WTC11 (cell line): ENCODE data around the gene ACO1. TPM values are rescaled to one million over a fixed set of nuclear protein-coding genes. Genes with fewer than 3 reads are reported as not detected.
A peak's percentile ranks its signal among the peaks of the same experiment; 100 is the strongest.

ENCODE experiments used
- ATAC-seq: fragments of 200-7000 bp; cut with Tn5 transposase; 2 replicates; pipeline ENCODE4 v1.10.0; 2021; ENCODE audit warnings: mild to moderate bottlenecking, moderate library complexity
- CTCF ChIA-PET: fragments of 300-600 bp; sonication (Branson Sonifier 250); formaldehyde crosslinking; loops from one replicate; lab custom pipeline; 2021; ENCODE audit warnings: antibody characterized with exemption; lab: Charles Lee
- POLR2A ChIA-PET: fragments of 350-600 bp; sonication (Branson Sonifier 250); formaldehyde crosslinking; loops from one replicate; lab custom pipeline; 2021; ENCODE audit warnings: antibody characterized with exemption; lab: Charles Lee
- DNase-seq: peaks from one replicate; pipeline ENCODE4 v3.0.0; 2021; ENCODE audit warnings: low spot score
- H3K27ac Mint-ChIP-seq: 2 replicates; pipeline ENCODE4 v1.8.0; 2021; ENCODE audit warnings: mixed read lengths
- H3K27me3 Mint-ChIP-seq: 2 replicates; pipeline ENCODE4 v1.8.0; 2021; ENCODE audit warnings: low read depth, mild to moderate bottlenecking, moderate library complexity, mixed read lengths
- H3K36me3 Mint-ChIP-seq: 2 replicates; pipeline ENCODE4 v1.8.0; 2021; ENCODE audit warnings: mixed read lengths
- H3K4me1 Mint-ChIP-seq: 2 replicates; pipeline ENCODE4 v1.8.0; 2022; ENCODE audit warnings: mixed read lengths
- H3K4me3 Mint-ChIP-seq: 2 replicates; pipeline ENCODE4 v1.8.0; 2021; ENCODE audit warnings: mild to moderate bottlenecking, moderate library complexity, mixed read lengths
- H3K9me3 Mint-ChIP-seq: 2 replicates; pipeline ENCODE4 v1.8.0; 2021; ENCODE audit warnings: mixed read lengths
- AFF4 ChIP-seq: sonication (generic); formaldehyde crosslinking; IDR thresholded peaks from 2 replicates; pipeline ENCODE4 v1.8.1; 2023; ENCODE audit warnings: mild to moderate bottlenecking, missing genetic modification reagents, borderline replicate concordance
- ATF2 ChIP-seq: sonication (generic); formaldehyde crosslinking; IDR thresholded peaks from 2 replicates; pipeline ENCODE4 v1.8.1; 2022; ENCODE audit warnings: low read depth, missing genetic modification reagents, borderline replicate concordance
- ETV6 ChIP-seq: sonication (generic); formaldehyde crosslinking; IDR thresholded peaks from 2 replicates; pipeline ENCODE4 v1.8.1; 2022; ENCODE audit warnings: mild to moderate bottlenecking, missing genetic modification reagents
- FOXK1 ChIP-seq: sonication (generic); formaldehyde crosslinking; IDR thresholded peaks from 2 replicates; pipeline ENCODE4 v1.8.0; 2022; ENCODE audit warnings: mild to moderate bottlenecking, moderate library complexity, missing genetic modification reagents
- FOXP1 ChIP-seq: sonication (generic); formaldehyde crosslinking; IDR thresholded peaks from 2 replicates; pipeline ENCODE4 v1.8.0; 2022; ENCODE audit warnings: missing genetic modification reagents, mild to moderate bottlenecking, moderate library complexity, borderline replicate concordance
- FOXP4 ChIP-seq: sonication (generic); formaldehyde crosslinking; IDR thresholded peaks from 2 replicates; pipeline ENCODE4 v1.8.0; 2022; ENCODE audit warnings: mild to moderate bottlenecking, missing genetic modification reagents
- IRF2 ChIP-seq: sonication (generic); formaldehyde crosslinking; IDR thresholded peaks from 2 replicates; pipeline ENCODE4 v1.8.0; 2022; ENCODE audit warnings: low read depth, missing genetic modification reagents, borderline replicate concordance
- JUN ChIP-seq: sonication (generic); formaldehyde crosslinking; IDR thresholded peaks from 2 replicates; pipeline ENCODE4 v1.8.0; 2023; ENCODE audit warnings: mild to moderate bottlenecking, missing genetic modification reagents
- MYBL2 ChIP-seq: sonication (generic); formaldehyde crosslinking; IDR thresholded peaks from 2 replicates; pipeline ENCODE4 v1.8.1; 2023; ENCODE audit warnings: mild to moderate bottlenecking, moderate library complexity, missing genetic modification reagents
- NFE2L1 ChIP-seq: sonication (generic); formaldehyde crosslinking; IDR thresholded peaks from 2 replicates; pipeline ENCODE4 v1.8.1; 2023; ENCODE audit warnings: missing genetic modification reagents
- NR1H2 ChIP-seq: sonication (generic); formaldehyde crosslinking; IDR thresholded peaks from 2 replicates; pipeline ENCODE4 v1.9.0; 2021; ENCODE audit warnings: mild to moderate bottlenecking, moderate library complexity, missing genetic modification reagents
- NR3C1 ChIP-seq: sonication (generic); formaldehyde crosslinking; conservative IDR thresholded peaks from 2 replicates; pipeline ENCODE4 v1.8.1; 2023; ENCODE audit warnings: low read depth, mild to moderate bottlenecking, missing genetic modification reagents
- TEAD1 ChIP-seq: sonication (generic); formaldehyde crosslinking; IDR thresholded peaks from 2 replicates; pipeline ENCODE4 v1.8.0; 2022; ENCODE audit warnings: mild to moderate bottlenecking, missing genetic modification reagents
- TP53 ChIP-seq: sonication (generic); formaldehyde crosslinking; IDR thresholded peaks from 2 replicates; pipeline ENCODE4 v1.8.1; 2023; ENCODE audit warnings: mild to moderate bottlenecking, missing genetic modification reagents
- ZNF138 ChIP-seq: sonication (generic); formaldehyde crosslinking; conservative IDR thresholded peaks from 2 replicates; pipeline ENCODE4 v1.8.1; 2022; ENCODE audit warnings: mild to moderate bottlenecking, moderate library complexity, missing genetic modification reagents
- ZNF219 ChIP-seq: sonication (generic); formaldehyde crosslinking; IDR thresholded peaks from 2 replicates; pipeline ENCODE4 v1.8.0; 2023; ENCODE audit warnings: missing genetic modification reagents, mild to moderate bottlenecking, borderline replicate concordance
- ZNF232 ChIP-seq: sonication (generic); formaldehyde crosslinking; IDR thresholded peaks from 2 replicates; pipeline ENCODE4 v1.8.0; 2022; ENCODE audit warnings: mild to moderate bottlenecking, missing genetic modification reagents
- ZNF281 ChIP-seq: sonication (generic); formaldehyde crosslinking; IDR thresholded peaks from 2 replicates; pipeline ENCODE4 v1.8.0; 2023; ENCODE audit warnings: mild to moderate bottlenecking, missing genetic modification reagents
- ZNF416 ChIP-seq: fragments of 250-450 bp; sonication (Bioruptor Pico); IDR thresholded peaks from 2 replicates; pipeline ENCODE4 v1.9.0; 2021; ENCODE audit warnings: mild to moderate bottlenecking, inconsistent platforms
- ZNF423 ChIP-seq: fragments of 250-450 bp; sonication (Bioruptor Pico); IDR thresholded peaks from 2 replicates; pipeline ENCODE4 v2.1.2; 2022; ENCODE audit warnings: mild to moderate bottlenecking, moderate library complexity
- total RNA-seq: library from RNA; stranded (reverse); gene quantifications from 3 replicates; pipeline ENCODE4 v1.2.3, GENCODE V29; 2021
- TF ChIP-seq, protein P1 (sequence below): sonication (generic); formaldehyde crosslinking; IDR thresholded peaks from 2 replicates; pipeline ENCODE4 v1.8.0; 2023; ENCODE audit warnings: missing genetic modification reagents
- TF ChIP-seq, protein P2 (sequence below): sonication (generic); formaldehyde crosslinking; IDR thresholded peaks from 2 replicates; pipeline ENCODE4 v1.8.0; 2022; ENCODE audit warnings: mild to moderate bottlenecking, missing genetic modification reagents

The ACO1 gene
- total RNA-seq, 1 experiment from 2014 or later, result 40.2 TPM

DNA sequence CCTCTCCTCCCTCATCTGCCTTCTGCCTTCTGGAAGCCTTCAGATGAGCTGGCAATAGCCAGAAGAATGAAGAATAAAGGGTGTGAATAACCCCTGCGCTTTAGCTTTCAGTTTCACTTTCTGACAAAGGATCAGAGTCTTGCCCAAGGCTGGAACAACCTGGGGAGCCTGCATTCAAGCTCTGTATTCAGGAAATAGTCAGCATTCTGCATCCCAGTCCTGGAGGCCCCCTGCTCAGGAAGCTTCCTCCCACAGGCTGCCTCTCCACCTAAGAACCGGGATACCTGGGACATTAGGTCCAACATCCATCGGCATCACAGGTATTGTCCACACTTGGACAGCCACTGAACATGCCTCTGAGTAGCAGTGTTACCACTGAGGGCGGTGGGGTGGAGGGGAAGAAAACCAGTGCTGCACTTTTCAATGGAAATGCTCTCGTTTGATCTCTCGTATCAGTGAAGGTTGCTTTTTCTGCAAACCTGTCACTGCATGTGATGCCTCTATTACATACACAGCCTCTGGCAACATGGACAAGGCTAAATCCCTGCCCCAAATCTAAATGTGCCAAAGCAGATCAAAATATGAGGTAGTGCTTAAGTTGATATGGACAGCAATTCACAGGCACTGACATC, 39.8 kb upstream of the ACO1 start:
- no peak for TF ChIP-seq AFF4 (CRISPR knock-in tag)
- no peak for TF ChIP-seq ZNF281 (CRISPR knock-in tag)
- peak; percentile 87 for TF ChIP-seq ETV6 (CRISPR knock-in tag)
- TF ChIP-seq TEAD1 (CRISPR knock-in tag), result peak; percentile 82; the same call in 1 of the 2 replicates
- TF ChIP-seq ZNF423 (CRISPR knock-in tag), result 0 out of 2 replicates have a peak, but pooled peaks have one; percentile 3
- no peak for TF ChIP-seq ATF2 (CRISPR knock-in tag)
- no peak for TF ChIP-seq NR1H2 (CRISPR knock-in tag)
- 0 out of 2 replicates have a peak, but pooled peaks have one; percentile 27 for TF ChIP-seq IRF2
- TF ChIP-seq FOXP1, result no peak
- TF ChIP-seq ZNF416 (CRISPR knock-in tag), result no peak
- TF ChIP-seq ZNF232 (CRISPR knock-in tag), result no peak
- TF ChIP-seq ZNF219, result no peak
- TF ChIP-seq TP53 (CRISPR knock-in tag), result no peak
- 0 out of 2 replicates have a peak, but pooled peaks have one; percentile 7 for TF ChIP-seq MYBL2
- peak; percentile 34; the same call in 1 of the 2 replicates for TF ChIP-seq FOXK1 (CRISPR knock-in tag)
- TF ChIP-seq, protein P1, sequence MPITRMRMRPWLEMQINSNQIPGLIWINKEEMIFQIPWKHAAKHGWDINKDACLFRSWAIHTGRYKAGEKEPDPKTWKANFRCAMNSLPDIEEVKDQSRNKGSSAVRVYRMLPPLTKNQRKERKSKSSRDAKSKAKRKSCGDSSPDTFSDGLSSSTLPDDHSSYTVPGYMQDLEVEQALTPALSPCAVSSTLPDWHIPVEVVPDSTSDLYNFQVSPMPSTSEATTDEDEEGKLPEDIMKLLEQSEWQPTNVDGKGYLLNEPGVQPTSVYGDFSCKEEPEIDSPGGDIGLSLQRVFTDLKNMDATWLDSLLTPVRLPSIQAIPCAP (CRISPR knock-in tag), result peak; percentile 98
- peak; percentile 87; the same call in 1 of the 2 replicates for TF ChIP-seq FOXP4 (CRISPR knock-in tag)
- no peak for TF ChIP-seq NR3C1 (CRISPR knock-in tag)
- no peak for TF ChIP-seq NFE2L1
- TF ChIP-seq ZNF138 (CRISPR knock-in tag), result no peak
- TF ChIP-seq JUN (CRISPR knock-in tag), result no peak
- TF ChIP-seq, protein P2, sequence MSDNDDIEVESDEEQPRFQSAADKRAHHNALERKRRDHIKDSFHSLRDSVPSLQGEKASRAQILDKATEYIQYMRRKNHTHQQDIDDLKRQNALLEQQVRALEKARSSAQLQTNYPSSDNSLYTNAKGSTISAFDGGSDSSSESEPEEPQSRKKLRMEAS, result peak; percentile 57; the same call in 1 of the 2 replicates
- TF ChIP-seq, all 79 proteins: peak for 9
- Mint-ChIP-seq H3K27ac (peak overlapping the region; percentile 97), H3K36me3 (no peaks in the 10 kb centered on the region), H3K27me3 (no peaks in the 10 kb centered on the region), H3K4me1 (peaks cover 81% of the 10 kb centered on the region), H3K9me3 (no peaks in the 10 kb centered on the region; the same call in 1 of the 2 replicates), H3K4me3 (peak overlapping the region; percentile 39)
- peak; percentile 85 for ATAC-seq
- DNase-seq, result peak; percentile 63
- CTCF ChIA-PET, result interaction anchor here (0.5 to 1.6 kb wide), 5 partner anchors 40 to 181 kb away, joined by 3 to 7 read pairs (median 5); partner anchors contain the start of genes ACO1 and RIGI
- POLR2A ChIA-PET, result interaction anchor here (0.5 to 1.6 kb wide), 2 partner anchors 206 to 374 kb away, joined by 4 read pairs; no protein-coding TSS in a partner anchor
